Measurements from ENCODE around the gene HECTD3.

Gene HECTD3

DNA sequence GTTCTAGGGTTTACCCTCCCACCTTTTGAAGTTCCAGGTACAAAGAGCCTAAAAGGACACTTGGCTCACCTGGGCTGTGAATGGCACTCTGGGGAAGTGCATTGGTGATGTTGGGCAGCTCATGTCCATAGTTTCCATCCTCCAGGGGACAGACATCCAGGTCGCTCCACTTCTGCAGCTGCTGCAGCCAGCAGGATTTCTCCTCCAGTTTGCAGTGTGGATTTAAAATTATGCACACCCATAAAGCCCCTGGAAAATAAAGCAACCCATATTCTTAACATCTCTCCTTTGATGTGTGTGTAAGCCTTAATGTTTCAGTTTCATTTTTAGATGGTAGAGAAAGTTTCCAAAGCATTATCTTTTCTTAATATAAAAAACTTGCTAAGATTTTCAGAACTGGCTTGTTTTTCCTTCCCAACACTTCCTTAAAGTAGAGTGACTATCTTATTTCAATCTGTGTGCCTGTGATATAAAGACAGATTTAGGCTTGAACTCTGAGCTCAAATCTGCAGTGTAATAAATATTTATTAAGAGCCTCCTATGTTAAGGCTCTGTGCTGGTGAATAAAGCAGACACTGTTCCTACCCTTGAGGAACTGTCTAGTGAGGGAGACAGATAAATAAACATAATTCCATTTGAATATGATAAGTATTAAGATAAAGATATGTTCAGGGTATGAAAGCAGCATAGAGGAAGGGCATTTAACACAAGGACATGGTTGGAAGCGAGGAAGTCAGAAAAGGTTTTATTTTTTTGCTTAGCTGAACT is 40.1 kb upstream of the HECTD3 start:
- TF ChIP-seq GABPA (IDR thresholded peaks at IDR 0.05; ENCODE audit: low read depth) (no peak), SPI1 (IDR thresholded peaks at IDR 0.05; ENCODE audit: borderline replicate concordance, low read depth) (no peak), POLR2AphosphoS5 (IDR thresholded peaks at IDR 0.05; ENCODE audit: low read depth) (no peak)
- TF ChIP-seq, protein P1, sequence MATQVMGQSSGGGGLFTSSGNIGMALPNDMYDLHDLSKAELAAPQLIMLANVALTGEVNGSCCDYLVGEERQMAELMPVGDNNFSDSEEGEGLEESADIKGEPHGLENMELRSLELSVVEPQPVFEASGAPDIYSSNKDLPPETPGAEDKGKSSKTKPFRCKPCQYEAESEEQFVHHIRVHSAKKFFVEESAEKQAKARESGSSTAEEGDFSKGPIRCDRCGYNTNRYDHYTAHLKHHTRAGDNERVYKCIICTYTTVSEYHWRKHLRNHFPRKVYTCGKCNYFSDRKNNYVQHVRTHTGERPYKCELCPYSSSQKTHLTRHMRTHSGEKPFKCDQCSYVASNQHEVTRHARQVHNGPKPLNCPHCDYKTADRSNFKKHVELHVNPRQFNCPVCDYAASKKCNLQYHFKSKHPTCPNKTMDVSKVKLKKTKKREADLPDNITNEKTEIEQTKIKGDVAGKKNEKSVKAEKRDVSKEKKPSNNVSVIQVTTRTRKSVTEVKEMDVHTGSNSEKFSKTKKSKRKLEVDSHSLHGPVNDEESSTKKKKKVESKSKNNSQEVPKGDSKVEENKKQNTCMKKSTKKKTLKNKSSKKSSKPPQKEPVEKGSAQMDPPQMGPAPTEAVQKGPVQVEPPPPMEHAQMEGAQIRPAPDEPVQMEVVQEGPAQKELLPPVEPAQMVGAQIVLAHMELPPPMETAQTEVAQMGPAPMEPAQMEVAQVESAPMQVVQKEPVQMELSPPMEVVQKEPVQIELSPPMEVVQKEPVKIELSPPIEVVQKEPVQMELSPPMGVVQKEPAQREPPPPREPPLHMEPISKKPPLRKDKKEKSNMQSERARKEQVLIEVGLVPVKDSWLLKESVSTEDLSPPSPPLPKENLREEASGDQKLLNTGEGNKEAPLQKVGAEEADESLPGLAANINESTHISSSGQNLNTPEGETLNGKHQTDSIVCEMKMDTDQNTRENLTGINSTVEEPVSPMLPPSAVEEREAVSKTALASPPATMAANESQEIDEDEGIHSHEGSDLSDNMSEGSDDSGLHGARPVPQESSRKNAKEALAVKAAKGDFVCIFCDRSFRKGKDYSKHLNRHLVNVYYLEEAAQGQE (IDR thresholded peaks at IDR 0.05; ENCODE audit: insufficient replicate concordance, low read depth): no peak
- TF ChIP-seq, protein P2, sequence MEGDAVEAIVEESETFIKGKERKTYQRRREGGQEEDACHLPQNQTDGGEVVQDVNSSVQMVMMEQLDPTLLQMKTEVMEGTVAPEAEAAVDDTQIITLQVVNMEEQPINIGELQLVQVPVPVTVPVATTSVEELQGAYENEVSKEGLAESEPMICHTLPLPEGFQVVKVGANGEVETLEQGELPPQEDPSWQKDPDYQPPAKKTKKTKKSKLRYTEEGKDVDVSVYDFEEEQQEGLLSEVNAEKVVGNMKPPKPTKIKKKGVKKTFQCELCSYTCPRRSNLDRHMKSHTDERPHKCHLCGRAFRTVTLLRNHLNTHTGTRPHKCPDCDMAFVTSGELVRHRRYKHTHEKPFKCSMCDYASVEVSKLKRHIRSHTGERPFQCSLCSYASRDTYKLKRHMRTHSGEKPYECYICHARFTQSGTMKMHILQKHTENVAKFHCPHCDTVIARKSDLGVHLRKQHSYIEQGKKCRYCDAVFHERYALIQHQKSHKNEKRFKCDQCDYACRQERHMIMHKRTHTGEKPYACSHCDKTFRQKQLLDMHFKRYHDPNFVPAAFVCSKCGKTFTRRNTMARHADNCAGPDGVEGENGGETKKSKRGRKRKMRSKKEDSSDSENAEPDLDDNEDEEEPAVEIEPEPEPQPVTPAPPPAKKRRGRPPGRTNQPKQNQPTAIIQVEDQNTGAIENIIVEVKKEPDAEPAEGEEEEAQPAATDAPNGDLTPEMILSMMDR (IDR thresholded peaks at IDR 0.05; ENCODE audit: insufficient read depth, low read length): no peak
- H3K27ac ChIP-seq (replicated peaks): no peak overlapping the region
- DNase-seq (ENCODE audit: low read depth in 1 of 2, low spot score in 1 of 2): no peak
- no peak overlapping the region for H3K4me3 ChIP-seq (replicated peaks; ENCODE audit: insufficient read depth, low read length)
- no peaks in the 10 kb centered on the region for H3K27me3 ChIP-seq (ENCODE audit: insufficient read depth, poor library complexity, severe bottlenecking)

DNA sequence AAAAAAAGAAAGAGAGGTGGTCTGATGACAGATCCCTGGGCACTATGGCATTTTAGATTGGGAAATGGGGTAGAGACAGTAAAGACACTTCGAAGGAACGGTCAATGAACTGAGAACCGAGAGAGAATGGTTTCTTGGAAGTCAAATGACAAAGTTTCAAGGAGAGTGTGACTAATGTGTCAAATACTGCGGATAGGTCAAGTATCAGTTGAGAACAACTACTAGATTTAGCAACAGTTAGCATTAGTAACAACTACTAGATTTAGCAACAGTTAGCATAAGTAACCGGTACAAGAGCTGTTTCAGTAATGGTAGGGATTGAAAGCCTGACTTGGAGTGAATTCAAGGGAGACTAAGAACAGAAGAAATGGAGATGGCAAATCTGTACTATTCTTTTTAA is 35.9 kb upstream of the HECTD3 start:
- Histone ChIP-seq H3K4me3 (replicated peaks; ENCODE audit: insufficient read depth, low read length) (no peak overlapping the region), H3K27ac (replicated peaks) (no peak overlapping the region), H3K27me3 (ENCODE audit: insufficient read depth, poor library complexity, severe bottlenecking) (no peaks in the 10 kb centered on the region)
- DNase-seq (ENCODE audit: low read depth in 1 of 2, low spot score in 1 of 2): no peak
- TF ChIP-seq SPI1 (IDR thresholded peaks at IDR 0.05; ENCODE audit: borderline replicate concordance, low read depth) (no peak), GABPA (IDR thresholded peaks at IDR 0.05; ENCODE audit: low read depth) (no peak)
- TF ChIP-seq, protein P2 (IDR thresholded peaks at IDR 0.05; ENCODE audit: insufficient read depth, low read length): no peak

DNA sequence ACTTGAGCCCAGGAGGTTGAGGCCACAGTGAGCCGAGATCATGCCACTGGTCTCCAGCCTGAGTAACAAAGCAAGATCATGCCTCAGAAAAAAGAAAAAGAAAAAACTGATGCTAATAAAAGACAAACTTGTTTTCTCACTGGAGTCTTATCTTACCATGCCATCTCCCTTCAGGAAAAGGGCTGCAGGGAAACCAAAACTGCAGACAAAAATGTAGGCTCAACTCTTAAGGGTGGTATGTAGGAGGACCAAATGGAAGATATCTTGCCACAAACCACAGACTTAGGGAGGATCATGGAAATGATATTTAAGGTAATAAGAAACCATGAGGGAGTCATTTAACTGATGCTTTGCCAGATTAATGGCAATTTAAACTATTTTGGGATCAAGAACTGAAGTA is 33.8 kb upstream of the HECTD3 start:
- TF ChIP-seq SPI1 (IDR thresholded peaks at IDR 0.05; ENCODE audit: borderline replicate concordance, low read depth) (no peak), POLR2AphosphoS5 (IDR thresholded peaks at IDR 0.05; ENCODE audit: low read depth) (no peak), GABPA (IDR thresholded peaks at IDR 0.05; ENCODE audit: low read depth) (no peak)
- TF ChIP-seq, protein P1 (IDR thresholded peaks at IDR 0.05; ENCODE audit: insufficient replicate concordance, low read depth): no peak
- TF ChIP-seq, protein P2 (IDR thresholded peaks at IDR 0.05; ENCODE audit: insufficient read depth, low read length): no peak
- no peak overlapping the region for H3K4me3 ChIP-seq (replicated peaks; ENCODE audit: insufficient read depth, low read length)
- no peaks in the 10 kb centered on the region for H3K27me3 ChIP-seq (ENCODE audit: insufficient read depth, poor library complexity, severe bottlenecking)
- DNase-seq (ENCODE audit: low read depth in 1 of 2, low spot score in 1 of 2): no peak
- H3K27ac ChIP-seq (replicated peaks): no peak overlapping the region

DNA sequence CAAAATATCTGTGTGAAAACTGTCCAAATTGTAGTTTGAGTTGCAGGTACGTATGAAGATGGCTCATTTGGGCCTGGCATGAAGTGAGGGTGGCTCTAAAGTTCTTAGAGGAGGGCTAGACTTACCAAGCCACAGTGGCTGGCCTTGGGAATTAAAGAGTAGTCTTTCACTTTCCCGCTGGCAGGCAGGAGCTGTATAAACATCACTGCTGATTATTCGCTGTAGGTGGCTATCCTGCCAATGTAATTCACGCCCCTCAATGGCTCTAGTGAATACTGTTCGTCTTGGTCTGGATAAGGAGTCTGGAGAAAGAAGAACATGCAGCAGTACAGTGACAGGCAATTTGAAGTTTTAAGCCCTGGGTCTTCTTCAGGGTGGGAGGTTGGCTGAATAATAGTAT is 32.0 kb upstream of the HECTD3 start:
- no peak overlapping the region for H3K4me3 ChIP-seq (replicated peaks; ENCODE audit: insufficient read depth, low read length)
- TF ChIP-seq, protein P1 (IDR thresholded peaks at IDR 0.05; ENCODE audit: insufficient replicate concordance, low read depth): no peak
- TF ChIP-seq GABPA (IDR thresholded peaks at IDR 0.05; ENCODE audit: low read depth): no peak
- TF ChIP-seq SPI1 (IDR thresholded peaks at IDR 0.05; ENCODE audit: borderline replicate concordance, low read depth): no peak
- TF ChIP-seq, protein P2 (IDR thresholded peaks at IDR 0.05; ENCODE audit: insufficient read depth, low read length): no peak
- TF ChIP-seq POLR2AphosphoS5 (IDR thresholded peaks at IDR 0.05; ENCODE audit: low read depth): no peak
- DNase-seq (ENCODE audit: low read depth in 1 of 2, low spot score in 1 of 2): no peak
- H3K27ac ChIP-seq (replicated peaks): no peak overlapping the region
- H3K27me3 ChIP-seq (ENCODE audit: insufficient read depth, poor library complexity, severe bottlenecking): no peaks in the 10 kb centered on the region
